Epidermal melanocyte (primary cell): Measurements from ENCODE around the gene SHB.
"Not testable (repeated sequence)": the region's sequence is repeated elsewhere in the genome, so short reads cannot be mapped to it uniquely, and the experiment has no call there.

Experiments used
- DNase-seq: peaks from one replicate; pipeline ENCODE4 v3.0.0; 2011; ENCODE audit warnings: low spot score; ENCODE audit not compliant: insufficient read length

Gene SHB

DNA sequence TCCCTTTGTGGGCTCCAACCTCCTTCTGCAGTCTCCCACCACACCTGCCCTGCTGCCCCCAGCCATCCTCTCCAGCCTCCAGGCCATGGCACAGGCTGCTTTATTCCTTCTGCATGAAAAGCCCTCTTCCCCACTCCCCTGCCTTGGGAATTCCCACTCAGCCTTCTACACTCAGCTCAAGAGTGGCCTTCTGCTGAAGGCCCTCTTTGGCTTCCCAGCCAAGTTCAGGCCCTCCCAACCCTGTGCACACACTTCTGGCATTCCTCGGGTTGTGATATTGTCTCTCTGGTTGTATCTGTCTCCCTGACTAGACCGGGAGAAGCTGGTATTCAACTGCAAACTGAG is 5.7 kb downstream of the SHB start:
- DNase-seq: no peak

DNA sequence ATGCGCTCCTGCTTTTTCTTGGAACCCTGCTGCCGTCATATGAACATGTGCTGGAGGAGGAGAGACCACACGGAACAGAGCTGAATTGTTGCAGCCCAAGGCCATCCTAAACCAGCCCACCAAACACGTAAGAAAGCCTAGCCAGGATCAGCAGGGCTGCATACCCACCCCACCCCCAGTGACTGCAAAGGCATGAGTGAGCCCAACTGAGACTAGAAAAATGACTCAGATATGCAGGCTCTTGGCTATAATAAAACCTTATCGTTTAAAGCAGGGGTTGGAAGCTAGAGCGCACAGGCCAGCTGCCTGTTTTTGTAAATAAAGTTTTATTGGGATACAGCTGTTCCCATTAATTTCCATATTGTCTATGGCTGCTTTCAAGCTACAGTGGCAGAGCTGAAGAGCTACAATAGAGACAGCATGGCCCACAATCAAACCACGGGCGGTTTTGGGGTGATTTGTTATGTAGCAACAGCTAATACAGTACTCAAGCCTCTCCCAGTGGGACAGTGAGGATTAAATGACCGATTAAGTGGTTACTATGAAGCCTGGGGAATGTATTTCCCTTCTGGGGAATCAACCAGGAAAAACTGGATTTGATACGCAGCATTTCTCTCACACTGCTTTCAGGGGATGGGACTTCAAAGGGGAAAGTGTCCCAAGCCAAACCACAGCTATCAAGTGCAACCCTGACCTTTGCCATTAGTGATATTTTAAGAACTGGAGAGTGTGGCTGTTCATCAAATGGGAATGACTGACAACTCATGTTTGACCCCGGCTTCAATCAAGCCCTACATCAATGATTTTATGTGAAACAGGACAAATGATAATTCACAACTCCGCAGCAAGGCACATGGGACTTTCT is 6.3 kb downstream of the SHB start:
- DNase-seq: no peak

DNA sequence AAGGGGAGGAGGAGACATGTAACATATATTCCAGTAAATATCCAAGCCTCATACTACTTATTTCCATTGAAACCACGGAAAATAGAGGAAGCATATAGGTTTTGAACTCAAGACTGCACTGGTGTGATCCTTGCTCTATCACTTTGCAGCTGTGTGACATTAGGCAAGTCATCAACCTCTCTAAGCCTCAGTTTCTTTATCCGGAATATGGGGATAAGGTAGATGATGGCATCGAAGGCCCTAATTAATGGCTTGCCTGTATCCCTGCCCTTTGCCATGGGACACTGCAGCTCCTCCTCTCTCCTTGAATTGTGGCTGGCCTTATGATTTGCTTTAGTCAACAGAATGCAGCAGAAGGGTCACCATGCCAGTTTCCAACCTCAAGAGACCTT is 6.9 kb downstream of the SHB start:
- DNase-seq: no peak

DNA sequence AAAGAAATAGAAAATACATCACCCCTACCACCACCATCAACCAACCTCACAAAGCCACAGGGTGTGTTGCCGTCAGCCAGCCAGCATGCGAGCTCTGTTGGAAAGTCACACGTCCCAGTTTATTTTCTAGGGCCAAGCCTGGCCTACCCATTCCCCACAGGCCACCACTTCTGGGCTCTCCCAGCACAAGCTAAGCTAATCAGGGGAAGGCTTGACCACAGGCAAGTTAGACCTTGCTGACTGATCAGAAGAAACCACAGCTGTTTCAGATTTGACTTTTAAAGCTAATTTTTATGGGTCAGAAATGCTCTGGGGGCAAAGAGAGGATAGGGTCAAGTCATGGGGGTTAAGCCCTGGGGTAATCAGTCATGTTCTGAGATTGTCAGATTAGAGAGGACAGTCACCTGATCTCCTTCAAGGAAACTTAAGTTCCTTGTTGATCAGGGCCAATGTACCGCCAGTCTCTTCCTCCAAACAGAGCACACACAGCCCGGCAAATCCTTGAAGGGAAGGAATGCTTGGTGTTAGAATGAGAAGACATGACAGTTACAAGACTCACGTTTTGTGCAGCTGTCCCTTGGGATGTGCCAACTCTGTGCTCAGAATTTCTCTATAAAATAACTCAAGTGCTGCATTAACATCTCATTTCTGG is 7.6 kb downstream of the SHB start:
- no peak for DNase-seq

DNA sequence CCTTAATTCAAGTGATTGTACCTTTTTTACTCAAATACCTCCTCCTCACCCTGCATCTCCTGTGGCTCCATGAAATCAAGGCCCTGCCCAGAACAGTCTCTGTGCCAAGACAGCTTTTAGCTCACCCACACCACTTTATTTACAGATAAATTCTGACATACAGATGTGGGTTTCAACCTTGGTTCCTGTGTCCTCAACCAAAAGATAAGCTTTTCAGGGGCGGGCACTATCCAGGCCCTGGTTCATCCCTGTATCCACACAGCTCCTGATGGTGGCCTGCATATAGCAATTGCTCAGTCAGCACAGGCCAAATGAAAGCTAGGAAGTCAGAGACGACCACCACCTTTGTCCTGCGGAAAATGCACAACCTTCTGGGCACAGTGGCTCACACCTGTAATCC is 8.3 kb downstream of the SHB start:
- DNase-seq: no peak

DNA sequence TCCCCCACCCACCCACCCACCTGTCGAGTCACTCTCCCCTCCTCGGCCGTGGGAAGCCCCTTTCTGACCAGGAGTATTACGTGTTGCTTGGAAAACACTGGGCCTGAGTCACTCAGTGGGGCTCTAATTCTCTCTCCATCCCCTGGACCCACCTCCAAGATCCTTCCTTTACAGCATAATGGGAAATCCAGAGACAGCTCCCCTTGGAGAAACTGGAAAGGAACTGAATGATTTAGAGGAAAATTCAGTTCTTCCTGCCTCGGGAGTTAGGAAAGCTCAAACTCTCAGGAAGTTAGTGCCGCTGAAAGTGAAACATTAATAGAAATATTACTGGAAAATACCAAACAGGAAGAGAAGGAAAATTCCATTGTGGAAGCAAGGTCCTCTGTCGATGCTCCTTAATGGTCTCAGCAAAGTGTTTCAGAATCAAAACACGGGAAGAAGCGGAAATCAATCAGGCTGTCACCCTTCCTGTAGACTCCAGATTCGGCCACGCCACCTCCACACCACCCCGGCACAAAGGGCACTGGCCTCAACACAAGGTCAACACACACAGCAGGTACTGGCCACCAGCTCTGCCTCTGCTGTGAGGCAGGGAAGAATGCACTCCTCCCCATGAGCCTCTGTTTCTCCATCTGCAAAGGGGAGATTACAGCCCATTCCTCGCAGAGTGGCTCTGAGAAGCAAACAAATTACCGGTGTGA is 9.6 kb downstream of the SHB start:
- DNase-seq: no peak

DNA sequence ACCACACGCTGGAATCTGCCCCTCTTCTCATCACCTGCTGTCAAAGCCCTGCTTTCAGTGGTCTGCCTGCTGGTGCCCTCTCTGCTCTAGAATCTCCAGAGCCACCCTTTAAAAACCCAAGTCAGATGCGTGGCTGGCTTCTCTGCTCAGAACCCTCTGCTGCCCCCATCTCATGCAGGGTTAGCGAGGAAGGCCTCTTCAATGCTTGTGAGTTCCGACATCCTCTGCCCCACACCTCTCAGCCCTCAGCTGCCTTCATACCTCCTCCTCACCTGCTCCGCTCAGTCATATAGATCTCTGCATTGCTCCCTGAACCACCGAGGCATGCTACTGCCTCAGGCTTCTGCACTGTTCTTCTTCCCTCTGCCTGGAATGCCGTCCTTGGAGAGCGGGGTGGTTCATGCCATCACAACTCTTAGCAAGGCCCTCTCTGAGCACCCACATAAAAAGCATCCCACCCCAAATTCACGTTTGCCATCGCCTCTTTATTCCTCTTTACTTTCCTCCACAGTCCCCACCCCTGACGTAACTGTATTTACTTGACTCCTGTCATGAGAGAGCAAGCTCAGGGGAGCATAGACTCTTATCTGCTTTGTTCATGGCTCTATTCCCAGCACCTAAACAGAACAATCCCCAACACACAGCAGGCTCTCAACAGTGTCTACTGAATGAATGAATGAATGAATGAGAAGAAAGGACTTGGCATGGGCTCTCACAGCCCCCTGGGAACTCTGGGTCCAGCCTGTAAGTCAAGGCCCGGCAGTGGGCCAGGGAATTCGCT is 10.4 kb downstream of the SHB start:
- DNase-seq: no peak

DNA sequence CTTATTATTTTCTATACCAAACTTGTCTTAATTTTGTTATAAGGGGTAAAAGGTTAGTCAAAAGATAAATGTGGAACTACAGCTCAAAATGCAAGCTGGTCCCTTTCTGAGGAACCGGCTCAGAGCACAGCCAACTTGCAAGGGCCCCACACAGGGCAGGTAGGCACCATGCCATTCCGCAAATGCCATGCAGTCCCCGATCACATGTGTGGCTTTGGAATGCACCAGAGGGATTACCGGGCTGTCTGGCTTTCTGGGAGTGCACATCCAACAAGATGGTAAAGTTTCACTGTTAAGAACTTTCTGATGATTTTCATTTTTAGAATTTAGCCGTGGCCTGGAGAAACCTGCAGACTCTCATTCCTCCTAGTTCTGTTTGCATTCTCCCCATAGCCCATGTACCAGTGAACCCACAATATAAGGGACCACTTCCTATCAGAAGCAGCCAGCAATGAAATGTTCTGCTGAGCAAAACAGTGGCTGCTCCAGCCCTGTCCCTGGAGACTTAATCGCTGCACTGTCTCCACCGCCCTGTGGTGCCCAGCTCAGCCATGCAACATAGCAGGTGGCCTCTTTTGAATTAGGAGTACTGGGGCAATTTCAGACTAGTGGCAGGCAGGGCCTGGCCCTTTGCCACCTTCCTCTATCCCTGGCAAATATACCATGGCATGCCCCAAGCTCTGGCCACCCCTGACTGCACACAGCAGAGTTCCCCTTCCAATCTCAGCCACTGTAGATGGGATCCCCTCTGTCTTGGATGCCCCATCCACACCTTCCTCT is 11.4 kb downstream of the SHB start:
- DNase-seq: no peak

DNA sequence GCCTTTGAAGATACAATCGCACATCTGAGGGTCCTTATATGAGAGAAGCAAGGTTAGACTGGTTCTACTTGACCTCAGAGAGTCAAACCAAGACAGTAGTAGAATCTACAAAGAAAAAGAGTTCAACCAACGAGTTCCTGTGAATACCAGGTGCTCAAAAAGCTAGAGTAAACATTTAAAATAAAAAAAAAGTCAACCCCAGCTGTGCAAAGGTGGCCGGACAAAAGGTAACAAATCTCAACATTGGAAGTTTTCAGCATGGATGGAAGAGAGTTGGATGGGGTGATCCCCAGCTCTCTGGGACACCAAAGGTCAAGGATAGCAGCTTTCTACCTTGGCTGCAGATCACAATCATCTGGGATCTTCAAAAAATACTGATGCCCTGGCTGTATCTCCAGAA is 14.4 kb downstream of the SHB start:
- no peak for DNase-seq

DNA sequence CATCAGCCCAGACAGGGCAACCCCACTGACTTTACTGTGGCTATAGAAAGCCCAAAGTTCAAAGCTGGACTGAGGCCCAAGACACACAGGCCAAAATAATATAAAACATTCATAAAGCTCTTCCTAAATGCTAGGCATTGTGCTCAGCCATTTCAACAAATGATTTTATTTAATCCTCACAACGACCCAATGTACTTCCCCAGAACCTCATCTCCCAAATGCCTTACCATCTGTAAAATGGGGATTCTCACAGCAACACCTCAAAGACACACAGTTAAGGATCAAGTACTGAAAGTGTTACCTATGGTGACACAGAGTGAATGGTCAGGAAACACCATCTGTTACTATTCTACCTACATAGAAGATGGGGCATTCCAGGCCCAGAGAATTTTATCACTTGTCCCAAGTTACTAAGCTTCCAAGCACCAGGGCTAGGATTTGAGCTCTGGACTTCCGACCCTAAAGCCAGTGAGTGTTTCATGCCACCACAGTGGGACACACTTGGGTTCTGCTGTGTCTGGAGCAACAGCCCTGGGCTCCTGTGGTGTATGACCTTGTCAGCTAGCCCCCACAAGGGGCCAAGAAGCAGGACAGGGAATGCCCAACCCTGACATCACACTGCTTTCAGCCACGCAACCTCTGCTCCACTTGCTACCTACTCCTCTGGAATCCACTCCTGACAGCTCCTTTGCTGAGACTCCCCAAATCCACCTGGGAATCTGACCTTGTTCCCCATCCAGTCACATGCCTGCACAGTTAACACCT is 15.1 kb downstream of the SHB start:
- DNase-seq: no peak

DNA sequence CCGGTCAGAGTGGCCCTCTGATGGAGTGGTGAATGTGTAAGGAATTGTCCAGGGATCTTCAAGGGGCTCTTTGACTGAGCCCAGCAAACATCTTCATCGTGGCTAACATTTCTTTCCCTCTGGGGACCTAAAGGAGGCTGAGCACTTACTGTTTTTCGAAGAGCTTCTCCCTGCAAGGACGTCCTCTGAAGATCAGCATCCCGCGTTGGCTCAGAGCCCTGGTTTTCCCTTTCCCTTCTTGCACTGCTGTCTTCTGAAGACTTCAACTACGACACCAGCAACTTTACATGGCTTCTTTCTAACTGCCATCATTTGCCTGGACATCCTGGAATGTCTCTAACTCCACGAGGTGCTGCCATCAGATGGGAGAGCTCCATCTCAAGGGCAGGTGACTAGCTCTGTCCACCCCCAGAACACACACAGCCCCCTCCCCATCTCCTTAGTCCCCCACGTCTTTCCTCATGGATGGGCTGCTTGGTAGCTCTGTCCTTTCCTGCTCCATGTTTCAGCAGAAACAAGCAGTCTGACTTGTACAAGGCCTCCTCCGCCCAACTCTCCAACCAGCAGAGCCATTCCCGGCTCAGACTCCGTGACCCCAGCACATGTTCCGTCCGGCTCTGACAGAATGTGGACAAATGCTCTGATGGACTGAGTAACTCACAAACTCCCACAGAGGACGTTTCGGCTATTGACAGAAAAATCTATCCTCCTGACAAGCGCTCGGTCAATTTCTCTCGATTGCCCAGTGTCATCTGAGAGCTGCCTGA is 17.1 kb downstream of the SHB start:
- DNase-seq: no peak

DNA sequence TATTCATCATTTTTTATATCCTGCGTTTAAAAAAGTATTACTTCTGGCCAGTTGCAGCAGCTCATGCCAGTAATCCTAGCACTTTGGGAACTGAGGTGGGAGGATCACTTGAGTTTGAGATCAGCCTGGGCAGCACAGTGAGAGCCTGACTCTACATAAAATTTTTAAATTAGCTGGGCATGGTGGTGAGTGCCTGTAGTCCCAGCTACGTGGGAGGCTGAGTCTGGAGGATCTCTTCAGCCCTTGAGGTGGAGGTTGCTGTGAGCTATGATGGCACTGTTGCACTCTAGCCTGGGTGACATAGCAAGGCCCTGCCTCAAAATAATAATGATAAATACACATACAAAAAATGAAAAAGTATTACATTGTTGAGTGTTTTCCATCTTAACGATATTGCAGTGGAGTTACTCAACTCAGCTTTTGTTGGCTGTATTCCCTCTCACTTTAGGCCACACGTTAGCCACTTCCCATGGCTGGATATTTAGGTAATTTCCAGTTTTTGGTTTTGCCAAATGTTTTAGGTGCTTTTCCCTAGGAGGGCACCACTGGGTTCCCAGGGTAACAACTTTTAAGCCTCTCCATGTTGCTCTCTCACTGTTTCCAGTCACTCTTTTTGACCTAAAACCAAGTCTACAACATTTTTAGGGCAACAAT is 20.6 kb downstream of the SHB start:
- no peak for DNase-seq

DNA sequence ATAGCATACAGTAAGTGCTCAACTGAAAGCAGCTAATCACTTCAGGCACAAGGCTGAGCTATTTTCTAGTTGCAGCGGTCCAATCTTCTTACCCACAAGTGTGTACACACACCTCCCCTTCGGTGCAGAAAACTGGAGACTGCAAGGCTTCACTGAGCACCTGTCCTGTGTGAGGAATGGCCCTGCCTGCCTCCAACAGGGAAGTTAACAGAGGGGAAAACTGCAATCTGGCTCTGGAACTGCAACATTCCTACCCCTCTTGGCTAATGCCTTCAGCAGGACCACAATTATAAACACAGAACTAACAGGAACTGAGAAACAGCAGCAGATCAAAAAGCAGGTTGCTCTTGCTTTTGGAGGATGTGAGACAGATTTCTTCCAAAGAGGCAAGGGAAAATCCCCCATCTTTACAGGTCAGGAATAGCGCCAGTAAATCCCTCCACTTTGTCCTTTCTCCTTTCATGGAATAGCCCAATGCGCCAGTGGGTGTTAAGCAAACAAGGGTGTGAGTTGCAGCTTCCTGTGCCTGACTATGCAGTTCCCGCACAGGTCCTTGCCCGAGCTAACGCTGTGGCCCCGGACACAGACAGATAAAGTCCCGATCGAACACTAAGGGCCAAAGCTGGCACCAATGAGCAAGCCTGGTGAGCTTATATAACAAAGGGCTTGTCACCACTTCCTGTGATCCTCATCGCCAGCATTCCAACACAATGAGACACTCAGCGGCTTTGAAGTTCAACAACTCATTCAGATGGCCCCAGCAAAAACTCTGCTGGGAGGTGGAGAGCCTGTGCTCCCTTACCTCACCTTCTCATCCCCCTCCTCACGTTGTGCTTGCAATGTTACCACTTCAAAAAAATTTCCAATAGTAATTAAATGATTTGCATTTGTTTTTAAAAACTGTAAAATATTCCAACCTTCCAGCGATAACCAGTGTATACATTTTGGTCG is 21.5 kb downstream of the SHB start:
- DNase-seq: peak; percentile 77

DNA sequence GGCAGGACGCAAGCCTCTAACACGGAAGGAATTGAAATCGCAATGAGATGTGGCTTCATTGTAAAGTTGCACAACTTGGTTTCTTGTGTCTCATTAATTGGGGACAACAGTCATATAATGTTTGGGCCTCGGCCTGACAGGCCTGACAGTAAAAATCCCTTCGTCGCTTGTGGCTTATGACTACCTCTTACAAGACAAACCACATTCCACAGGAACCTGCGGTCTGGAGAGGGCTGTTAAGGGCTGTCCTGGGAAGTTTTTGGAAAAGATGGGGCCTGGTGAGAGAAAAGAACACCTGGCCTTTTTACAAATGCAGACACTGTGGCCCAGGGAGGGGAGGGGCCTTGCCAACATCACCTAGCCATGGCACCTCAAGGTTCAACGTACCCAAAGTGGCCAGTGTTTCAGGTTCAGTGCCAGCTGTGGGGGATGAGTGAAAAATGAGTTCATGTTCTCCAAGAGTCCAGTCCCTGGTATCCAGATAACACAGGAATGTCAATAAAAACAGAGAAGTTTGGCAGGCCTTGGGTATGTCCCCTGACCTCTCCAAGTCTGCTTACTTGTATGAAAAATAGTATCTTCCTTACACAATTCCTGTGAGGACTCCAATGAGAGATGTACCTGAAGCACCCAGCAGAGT is 22.2 kb downstream of the SHB start:
- DNase-seq: peak; percentile 35

DNA sequence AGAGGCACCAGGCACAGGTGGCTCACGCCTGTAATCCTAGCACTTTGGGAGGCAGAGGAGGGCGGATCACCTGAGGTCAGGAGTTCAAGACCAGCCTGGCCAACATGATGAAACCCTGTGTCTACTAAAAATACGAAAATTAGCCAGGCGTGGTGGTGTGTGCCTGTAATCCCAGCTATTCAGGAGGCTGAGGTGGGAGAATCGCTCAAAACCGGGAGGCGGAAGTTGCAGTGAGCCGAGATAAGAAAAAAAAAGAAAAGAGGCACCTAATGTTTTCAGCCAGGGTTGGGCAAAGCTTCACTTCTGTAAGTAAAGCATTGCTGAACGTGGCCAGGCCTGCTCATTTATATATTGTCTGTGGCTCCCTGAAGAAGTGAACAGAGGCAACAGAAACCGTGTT is 23.1 kb downstream of the SHB start:
- not testable (repeated sequence) for DNase-seq

DNA sequence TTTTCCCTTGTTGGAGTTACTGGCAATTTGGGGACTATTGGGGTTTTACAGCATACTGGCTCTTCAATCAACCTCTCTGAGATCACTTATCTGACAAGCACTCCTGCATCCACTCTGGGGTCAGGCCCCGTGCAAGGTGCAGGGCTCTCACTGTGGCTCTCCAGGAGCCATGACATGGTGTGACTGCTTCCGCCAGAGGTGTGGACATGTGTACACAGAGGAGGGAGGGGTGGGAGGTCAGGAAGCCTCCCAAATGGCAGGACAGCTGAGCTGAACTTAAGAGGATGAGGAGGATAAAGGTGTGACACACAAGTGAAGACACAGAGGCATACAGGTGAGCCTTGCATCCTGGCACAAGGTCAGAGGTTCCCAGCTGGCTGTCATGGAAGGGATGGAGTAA is 24.3 kb downstream of the SHB start:
- DNase-seq: no peak

DNA sequence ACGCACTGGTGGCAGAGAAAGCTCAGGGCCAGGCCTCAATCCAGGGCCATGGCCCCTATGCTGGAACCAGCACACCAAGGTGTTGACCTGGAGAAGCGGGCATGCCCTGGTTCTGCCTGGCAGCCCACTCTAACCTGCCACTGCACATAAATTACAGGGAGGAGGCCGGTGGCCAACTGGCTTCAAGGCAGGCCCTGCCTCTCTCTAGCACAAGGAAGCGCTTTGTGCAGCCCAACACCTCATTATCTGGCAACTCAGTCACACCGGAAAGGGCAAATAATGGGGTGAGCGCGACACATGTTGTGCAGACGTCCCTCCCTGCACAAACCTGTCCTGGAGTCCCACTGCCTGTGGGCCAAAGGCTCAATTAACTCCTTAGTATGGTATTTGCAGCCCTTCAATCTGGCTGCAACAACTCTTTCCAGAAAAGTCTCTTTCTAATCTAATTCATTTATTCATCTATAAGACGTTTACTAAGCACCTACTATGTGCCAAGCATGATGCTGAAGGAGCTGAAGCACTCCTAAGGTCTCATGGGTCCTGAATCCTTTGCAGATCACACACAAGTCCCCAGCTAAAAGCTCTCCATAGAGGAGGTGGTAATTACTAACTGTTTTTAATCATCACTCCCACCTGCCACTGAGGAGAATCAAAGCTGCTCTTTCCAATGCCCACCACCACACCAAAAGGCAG is 24.9 kb downstream of the SHB start:
- no peak for DNase-seq
